Activated gamma-delta T cell (primary cell): ENCODE results near the gene DLG2.

Experiments
- DNase-seq: peaks from one replicate; lab custom pipeline; 2025; lab: John Stamatoyannopoulos, UW

The DLG2 gene

GRCh38 chr11:84117394-84117793 lies 1509.8 kb downstream of the DLG2 start:
- DNase-seq = no peak

GRCh38 chr11:84106541-84106940 lies 1520.6 kb downstream of the DLG2 start:
- no peak for DNase-seq

- no peak for DNase-seq
These were observed 1522.0 kb downstream of the DLG2 start for GRCh38 chr11:84105148-84105547.

- DNase-seq = no peak
These were observed 1524.0 kb downstream of the DLG2 start for GRCh38 chr11:84103096-84103495.

GRCh38 chr11:84097186-84097585 lies 1530.0 kb downstream of the DLG2 start:
- DNase-seq = no peak

- DNase-seq = no peak
These were observed 1535.7 kb downstream of the DLG2 start for GRCh38 chr11:84091212-84091986.

- DNase-seq = no peak
These were observed 1537.8 kb downstream of the DLG2 start for GRCh38 chr11:84089072-84090057.

- DNase-seq = no peak
These were observed 1555.3 kb downstream of the DLG2 start for GRCh38 chr11:84071851-84072250.

GRCh38 chr11:84069048-84069447 lies 1558.1 kb downstream of the DLG2 start:
- DNase-seq = no peak

- no peak for DNase-seq
These were observed 1565.4 kb downstream of the DLG2 start for GRCh38 chr11:84061726-84062125.

- no peak for DNase-seq
These were observed 1570.3 kb downstream of the DLG2 start for GRCh38 chr11:84056653-84057376.

- no peak for DNase-seq
These were observed 1582.0 kb downstream of the DLG2 start for GRCh38 chr11:84045146-84045545.

- no peak for DNase-seq
These were observed 1582.4 kb downstream of the DLG2 start for GRCh38 chr11:84044706-84045105.

GRCh38 chr11:84036664-84037194 lies 1590.4 kb downstream of the DLG2 start:
- DNase-seq = no peak

- no peak for DNase-seq
These were observed 1591.5 kb downstream of the DLG2 start for GRCh38 chr11:84035645-84036044.

- no peak for DNase-seq
These were observed 1592.7 kb downstream of the DLG2 start for GRCh38 chr11:84034484-84034883.

- no peak for DNase-seq
These were observed 1602.9 kb downstream of the DLG2 start for GRCh38 chr11:84024266-84024665.

- no peak for DNase-seq
These were observed 1604.4 kb downstream of the DLG2 start for GRCh38 chr11:84022695-84023094.

- no peak for DNase-seq
These were observed 1604.9 kb downstream of the DLG2 start for GRCh38 chr11:84022201-84022600.

- DNase-seq = no peak
These were observed 1605.9 kb downstream of the DLG2 start for GRCh38 chr11:84021291-84021690.

- DNase-seq = no peak
These were observed 1607.5 kb downstream of the DLG2 start for GRCh38 chr11:84019571-84020194.
